ENCODE measurements around the gene UNC13C.
"Not testable (repeated sequence)": the region's sequence is repeated elsewhere in the genome, so short reads cannot be mapped to it uniquely, and the experiment has no call there.

Gene UNC13C

DNA sequence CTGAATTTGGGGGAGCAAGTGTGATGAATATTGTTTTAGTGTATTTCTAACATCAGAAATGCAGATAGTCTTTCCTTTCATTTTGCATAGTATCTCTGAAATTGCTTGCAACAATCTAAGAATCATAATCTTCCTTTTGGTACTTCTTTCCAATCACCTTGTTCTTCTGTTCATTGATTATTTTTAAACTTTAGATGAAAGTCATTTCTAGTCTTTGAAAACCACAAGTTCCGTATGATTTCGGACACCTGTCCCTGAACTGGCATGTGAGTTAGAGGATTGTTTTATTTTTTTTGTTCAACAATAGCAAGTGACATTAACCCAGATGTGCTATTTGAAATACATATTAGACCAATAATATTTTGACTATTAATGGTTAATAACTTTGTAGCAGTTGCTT, 329.7 kb downstream of the UNC13C start:
- no peak for DNase-seq

DNA sequence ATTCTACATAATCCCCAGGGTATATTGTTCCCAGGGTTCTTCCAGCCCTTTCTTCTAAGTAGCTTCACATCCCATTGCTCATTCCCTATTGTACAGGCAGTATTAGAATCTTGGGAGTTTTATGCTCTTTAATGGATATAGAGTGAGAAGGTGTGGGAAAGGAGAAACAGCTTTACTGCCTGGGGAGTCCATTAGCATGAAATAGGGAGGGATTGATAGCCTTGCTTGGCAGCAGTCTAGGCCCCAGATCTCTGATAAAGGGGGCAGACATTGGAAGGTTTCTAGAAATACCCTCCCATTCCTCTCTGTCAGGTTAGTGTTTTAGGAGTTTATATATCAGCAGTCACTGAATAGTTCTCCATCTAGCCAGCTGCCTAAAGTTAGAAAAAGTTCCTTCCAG, 334.3 kb downstream of the UNC13C start:
- DNase-seq = no peak

DNA sequence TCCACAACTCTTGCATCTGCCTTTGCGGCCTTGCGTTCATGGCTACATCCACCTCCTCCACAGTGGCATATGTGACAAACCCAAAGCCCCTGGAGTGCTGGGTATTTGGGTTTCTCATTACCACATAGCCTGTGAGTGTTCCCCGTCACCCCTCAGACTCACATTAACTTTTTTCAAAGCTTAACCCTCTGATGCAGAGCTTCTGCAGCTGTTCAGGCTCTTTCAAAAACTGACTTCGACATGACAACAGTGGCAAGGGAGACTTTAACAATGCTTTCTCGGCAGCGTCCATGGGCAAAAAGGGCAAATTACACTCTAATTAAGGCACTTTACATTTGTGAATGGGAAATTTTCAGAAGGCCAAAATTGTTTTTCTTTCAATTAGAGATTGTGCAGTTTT, 343.2 kb downstream of the UNC13C start:
- no peak for DNase-seq

DNA sequence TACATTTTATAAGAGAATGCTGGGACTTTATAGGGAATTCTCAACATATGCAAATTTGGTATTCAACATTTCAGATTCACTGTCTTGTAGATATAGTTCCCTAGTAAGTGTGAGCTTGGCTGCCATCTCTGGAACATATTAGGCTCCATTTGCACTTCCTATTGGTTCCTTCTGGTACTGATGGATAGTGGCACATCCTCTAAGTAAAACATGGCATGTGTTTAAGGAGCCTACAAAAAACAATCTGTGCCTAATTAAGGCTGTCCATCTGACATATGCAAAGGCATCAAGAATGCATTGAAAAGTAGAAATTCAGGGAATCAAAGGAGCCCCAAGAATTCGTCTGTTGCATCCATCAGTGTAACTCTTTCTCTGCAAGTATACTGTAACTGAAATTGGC, 344.1 kb downstream of the UNC13C start:
- DNase-seq = no peak

DNA sequence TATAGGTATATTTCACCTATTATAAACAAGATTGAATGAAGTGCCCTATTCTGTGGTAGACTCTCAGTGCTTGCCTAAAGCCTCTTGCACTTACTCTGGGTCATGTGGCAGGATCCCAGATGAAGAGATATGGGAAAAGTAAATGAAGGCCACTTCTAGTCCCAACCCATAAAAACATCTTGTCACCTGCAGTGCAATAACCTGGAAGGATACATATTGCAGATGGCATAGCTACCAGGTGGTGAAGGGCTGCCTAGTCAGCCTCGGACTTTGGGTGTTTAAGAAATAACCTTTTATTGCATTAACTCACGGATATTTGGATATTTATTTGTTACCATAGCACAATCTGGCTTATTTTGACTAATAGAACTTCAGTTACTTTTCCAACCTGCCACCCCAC, 367.1 kb downstream of the UNC13C start:
- no peak for DNase-seq

DNA sequence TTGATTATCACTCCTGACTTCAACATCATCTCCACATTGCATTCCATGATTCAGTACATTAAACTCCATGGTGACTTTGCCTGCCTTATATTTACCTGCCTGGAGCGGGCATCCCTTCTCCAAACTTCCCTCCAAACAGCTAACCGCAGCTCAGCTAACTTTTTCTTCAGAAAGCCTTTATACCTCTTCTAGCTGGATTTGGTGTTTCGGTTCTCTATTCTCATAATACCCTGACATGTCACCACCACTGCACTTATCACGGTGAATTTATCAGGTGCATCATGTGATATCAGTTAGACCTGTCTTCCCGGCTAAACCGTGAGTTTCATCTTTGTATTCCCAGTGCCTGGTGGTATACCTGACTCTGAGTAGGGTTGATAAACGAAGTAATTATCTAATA, 367.6 kb downstream of the UNC13C start:
- no peak for DNase-seq

DNA sequence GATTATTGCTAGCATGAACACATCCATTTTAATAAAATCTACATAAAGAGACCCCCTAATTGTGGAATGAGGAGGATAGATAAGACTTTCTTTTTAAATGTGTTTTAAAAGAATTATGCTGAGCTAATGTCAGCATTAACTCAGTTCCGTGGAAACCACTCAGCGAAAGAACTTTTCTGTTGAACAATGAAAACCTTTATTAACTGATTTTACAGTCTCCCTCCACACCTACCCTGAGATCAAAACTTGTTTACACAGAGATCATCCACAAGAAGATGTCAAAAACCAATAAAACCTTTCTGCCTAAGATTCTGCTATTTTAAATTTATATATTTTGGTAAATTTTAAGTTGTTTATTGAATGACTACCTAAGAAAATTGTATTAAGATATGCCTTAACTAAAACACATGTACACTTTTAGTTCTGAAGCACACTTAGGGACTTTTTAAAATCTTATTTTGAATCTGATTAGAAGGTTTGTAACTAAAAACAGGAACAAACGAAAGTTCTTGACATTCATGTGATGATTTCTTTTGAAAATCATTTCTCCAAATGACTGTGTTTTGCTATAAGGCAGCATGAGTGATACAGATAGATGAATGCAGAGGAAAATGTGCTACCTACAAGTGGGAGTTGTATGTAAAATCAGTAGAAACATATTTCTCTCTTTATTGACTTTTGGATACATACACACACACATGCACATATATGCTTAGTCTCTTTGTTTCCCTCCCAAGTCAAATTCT, 369.0 kb downstream of the UNC13C start:
- DNase-seq = no peak

DNA sequence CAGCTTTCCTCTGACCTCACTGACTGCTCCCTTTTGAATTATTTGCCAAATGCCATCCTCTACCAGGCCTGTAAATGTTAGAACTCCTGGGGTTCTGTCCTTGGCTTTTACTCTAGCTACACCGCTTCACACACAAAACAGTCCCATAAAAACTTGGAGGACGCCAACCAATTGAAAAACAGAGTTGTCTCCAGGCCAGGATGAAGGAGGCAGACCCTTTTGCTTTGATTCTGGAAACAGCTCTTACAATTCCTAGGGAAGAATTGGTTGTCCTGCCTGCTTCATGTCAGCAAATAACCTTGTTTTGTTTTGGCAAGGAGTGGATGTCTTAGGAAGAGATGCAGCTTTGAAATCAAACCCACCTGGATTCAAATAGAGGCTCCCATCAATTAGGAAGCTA, 375.5 kb downstream of the UNC13C start:
- no peak for DNase-seq

DNA sequence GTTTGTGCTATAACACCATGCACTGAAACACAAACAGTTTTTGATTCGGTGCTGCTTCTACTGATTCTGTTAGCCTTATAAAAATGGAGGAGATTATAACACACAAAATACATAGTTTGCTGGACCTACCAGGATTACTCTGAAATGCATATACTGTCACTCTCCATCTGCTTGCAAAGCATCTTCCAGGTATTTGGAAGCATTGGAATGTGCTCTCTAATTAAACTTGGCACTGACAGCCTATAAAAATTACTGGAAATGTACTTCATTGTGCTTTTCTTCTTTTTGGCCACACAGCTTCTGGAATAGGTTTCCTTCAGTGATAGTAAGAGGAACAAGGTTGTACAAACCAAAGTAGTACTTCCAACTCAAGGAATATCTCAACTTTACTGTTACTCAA, 376.1 kb downstream of the UNC13C start:
- no peak for DNase-seq

DNA sequence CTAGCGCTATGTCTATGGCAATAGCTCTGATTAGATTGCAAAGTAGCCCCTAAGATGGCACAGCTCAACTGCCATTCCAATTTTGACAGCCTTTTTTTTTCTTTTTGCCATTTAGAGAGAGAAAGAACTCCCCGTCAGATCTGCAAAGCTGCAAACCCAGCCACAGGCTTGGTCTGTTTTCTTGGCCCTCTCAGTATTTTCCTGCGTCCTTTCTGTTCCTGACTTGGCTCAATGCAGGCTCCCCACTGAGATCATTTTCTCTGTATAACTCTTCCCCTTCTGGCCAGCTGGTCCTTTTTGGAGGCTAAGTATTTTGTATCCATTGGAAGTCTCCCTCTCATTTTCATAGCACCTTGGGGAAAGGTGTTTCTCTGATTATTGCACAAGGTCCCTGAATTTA, 386.7 kb downstream of the UNC13C start:
- DNase-seq = no peak

DNA sequence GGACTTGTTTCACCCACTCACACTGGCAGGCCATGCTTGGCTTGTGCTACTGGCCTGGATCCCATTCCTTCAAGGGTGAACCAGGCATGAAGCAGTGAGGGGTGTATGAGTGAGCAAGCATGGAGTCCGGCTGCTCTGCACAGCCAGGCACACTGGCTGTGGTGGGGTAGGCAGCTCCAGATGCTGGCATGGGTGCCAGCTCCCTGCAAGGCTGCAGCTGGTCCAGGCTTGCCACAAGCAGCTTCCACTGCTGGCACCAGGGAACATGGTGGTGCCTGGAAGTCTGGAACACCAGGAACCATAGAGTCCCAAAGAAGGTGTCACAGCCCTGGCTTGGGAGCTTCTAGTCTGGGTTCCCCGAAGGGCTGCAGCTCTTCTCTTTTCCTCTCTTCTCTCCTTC, 395.1 kb downstream of the UNC13C start:
- DNase-seq = no peak

DNA sequence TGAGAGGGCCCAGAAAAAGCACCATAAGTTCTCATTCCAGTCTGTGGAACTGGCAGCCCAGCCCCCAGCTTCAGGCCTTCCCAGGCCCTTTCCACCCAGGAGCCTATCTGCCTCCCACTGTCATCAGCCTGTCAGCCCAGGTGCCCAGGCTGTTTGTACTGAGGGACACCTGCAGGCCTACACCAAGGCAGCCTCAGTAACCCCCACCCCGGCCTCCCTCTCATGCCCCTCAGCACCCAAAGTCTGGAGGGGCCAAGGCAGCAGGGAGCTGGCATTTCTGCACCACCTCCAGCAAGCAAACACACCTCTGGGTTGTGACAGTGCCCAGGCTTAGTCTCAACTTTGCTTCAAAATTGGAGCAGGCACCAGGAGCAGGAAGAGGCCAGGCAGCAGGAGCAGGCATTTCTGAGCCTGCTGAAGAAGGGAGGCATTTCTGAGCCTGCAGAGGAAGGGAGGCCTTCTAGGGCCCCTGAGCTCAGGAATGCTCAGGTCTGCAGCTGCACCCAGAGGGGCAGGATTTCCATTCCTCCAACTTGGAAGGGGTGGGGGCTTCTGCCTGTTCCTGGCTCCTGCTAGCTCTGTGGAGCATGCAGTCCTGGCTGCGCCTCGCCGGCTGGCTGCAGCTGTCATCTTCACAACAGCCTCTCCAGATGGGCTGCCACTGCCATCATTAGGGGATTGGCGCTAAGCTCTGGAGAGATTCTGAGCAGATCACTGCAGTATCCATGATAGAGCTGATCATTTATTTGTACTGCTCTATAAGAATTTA, 396.1 kb downstream of the UNC13C start:
- no peak for DNase-seq

DNA sequence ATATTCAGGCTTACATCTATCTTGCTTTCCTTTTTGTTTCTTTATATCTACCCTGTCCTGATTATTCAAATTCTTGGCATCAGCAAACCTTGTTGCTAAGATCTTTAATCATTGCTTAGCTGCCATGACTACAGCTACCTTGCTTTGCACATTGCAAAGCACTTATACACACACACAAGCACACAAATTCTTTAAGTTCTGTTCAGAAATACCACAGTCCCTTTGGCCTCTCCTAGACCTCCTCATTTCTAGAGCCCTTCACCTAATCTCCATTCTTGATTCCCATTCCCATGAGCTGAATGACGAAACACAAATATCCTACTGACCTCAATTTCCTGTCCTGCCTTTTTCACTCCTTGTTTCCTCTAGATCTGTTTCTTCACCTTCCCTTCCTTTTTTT, 409.6 kb downstream of the UNC13C start:
- no peak for DNase-seq

DNA sequence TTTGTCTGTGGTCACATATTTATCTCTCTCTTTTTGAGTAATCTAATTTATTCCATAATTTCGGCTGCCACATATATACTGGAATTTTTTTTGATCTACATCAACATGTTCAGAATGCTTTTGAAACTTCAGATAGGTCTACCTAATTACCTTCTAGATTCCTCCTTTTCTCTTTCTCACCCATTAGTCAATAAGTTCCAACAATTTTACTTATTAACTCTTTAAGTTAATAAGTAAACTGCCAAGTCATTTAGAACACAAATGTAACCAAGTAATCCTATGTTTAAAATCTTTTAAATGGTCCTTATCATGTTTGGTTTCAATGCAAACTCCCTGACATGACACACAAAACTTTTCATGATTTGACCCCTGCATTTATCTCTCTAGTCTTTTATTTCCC, 410.5 kb downstream of the UNC13C start:
- no peak for DNase-seq

DNA sequence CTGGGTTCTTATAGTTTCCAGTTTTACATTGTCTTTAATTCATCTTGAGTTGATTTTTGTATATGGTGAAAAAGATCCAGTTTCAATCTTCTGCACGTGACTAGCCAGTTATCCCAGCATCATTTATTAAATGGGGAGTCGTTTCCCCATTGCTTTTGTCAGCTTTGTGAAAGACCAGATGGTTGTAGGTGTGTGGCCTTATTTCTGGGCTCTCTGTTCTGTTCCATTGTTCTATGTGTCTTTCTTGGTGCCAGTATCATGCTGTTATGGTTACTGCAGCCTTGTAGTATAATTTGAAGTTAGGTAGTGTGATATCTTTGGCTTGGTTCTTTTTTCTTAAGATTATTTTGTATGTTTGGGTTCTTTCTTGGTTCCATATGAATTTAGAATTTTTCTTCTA, 432.2 kb downstream of the UNC13C start:
- no peak for DNase-seq

DNA sequence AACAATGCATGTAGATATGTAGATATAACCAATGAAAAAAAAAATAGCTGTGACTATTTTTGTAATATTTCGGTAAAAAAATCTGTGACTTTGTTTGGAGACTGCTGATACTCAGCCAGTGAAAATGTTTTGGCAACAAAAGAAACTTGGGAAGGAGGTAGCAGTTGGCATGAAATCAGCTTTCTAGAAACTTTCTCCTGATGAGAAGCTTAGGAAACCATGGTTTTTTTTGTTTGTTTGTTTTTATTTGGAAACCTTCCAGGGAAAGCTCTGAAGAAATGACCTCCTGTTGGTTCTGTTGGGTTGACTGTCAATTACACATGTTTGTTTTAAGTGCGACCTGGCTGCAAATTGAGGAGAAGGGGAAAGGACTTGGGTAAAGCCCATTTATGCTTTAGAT, 445.9 kb downstream of the UNC13C start:
- no peak for DNase-seq

DNA sequence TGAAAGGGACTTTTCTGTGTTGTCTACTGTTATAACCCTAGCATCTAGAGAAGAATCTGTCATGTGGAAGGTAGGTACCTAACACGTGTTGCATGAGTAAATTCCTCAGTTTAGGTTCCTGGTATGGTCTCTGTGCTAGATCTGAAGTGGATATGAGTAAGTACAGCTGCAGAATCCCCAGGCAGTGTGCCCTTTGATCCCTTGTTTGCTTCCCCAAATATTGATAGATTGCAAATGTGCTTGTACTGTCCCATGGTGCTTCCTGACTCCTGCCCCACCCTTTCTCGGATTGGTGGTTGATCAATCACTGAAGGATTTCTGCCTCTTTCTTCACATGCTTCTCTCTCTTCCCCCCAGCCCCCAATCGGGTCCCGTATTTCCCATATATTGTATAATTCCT, 450.4 kb downstream of the UNC13C start:
- DNase-seq = no peak

DNA sequence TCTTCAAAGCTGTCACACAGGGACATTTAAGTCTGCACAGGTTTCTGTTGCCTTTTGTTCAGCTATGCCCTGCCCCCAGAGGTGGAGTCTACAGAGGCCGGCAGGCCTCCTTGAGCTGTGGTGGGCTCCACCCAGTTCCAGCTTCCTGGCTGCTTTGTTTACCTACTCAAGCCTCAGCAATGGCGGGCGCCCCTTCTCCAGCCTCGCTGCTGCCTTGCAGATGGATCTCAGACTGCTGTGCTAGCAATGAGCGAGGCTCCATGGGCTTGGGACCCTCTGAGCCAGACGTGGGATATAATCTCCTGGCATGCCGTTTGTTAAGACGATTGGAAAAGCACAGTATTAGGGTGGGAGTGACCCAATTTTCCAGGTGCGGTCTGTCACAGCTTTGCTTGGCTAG, 472.0 kb downstream of the UNC13C start:
- not testable (repeated sequence) for DNase-seq

DNA sequence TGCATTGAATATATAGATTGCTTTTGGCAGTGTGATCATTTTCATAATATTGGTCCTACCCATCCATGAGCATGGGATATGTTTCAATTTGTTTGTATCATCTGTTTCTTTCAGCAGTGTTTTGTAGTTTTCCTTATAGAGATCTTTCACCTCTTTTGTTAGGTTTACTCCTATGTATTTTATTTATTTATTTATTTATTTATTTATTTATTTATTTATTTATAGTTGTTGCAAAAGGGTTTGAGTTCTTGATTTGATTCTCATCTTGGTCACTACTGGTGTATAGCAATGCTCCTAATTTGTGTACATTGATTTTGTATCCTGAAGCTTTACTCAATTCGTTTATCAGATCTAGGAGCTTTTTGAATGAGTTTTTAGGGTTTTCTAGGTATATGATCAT, 478.2 kb downstream of the UNC13C start:
- no peak for DNase-seq

DNA sequence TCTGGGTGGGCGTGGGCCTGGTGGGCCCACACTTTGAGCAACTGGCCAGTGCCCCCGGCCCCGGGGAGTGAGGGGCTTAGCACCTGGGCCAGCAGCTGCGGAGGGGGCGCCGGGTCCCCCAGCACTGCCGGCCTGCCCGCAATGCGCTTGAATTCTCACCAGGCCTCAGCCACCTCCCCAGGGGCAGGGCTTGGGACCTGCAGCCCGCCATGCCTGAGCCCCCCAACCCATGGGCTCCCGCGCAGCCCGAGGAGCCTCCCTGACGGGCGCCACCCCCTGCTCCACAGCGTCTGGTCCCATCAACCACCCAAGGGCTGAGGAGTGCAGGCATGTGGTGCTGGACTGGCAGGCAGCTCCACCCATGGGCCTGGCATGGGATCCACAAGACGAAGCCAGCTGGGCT, 484.3 kb downstream of the UNC13C start:
- DNase-seq = no peak

DNA sequence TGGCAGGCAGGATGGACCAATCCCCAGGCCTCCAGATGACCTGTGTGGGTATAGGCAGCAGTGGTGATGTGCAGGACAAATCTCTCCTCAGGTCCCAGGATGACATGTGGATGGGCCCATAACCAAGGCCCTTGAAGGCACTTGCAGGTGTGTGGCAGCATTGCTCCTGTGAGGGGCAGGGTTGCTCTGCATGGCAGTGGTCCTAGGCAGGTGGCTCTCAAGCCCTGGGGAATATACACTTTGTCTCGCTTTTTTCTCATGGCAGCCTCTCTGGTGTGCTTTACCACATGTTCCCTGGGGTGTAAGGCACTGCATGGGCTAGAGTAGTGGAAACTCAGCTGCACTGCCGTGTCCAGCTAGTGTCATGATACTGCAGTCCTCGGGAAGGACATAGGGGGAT, 503.6 kb downstream of the UNC13C start:
- DNase-seq = no peak

DNA sequence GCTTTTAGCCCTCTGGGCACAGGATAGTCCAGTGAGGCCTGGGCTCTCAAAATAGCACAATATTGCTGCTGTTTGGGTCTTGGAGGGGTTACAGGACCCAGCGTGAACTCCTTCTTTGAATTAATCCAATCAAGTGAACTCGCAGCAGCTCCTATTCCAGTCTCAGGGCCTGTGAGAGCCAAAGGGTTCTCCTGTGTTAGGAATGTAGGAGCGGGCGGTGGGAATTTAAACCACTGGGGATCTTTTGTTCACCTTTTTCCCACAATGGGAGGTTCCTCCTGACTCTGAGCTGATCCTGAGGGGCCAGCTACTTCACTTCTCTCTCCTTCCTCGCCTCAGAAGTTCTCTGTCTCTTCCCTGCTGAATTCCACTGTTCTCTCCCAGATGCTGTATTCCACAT, 504.0 kb downstream of the UNC13C start:
- DNase-seq = no peak

DNA sequence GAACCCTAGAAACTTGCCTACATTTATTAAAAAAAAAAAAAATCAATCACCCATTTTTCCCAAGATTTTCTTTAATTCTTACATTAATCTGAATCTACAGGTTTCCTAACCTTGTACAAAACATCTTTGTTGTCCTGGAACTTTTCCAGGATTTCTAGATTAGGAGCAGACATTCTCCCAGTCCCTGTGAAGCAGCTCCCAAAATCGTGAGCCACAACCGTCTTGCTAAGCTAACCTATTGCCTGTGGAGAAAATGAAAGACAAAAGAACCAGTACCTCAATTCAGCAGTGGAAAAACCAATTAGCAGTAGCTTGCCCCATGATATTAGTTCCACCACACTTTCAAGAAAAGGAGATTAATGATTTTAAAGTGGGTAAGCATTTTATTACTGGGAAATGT, 522.1 kb downstream of the UNC13C start:
- no peak for DNase-seq

DNA sequence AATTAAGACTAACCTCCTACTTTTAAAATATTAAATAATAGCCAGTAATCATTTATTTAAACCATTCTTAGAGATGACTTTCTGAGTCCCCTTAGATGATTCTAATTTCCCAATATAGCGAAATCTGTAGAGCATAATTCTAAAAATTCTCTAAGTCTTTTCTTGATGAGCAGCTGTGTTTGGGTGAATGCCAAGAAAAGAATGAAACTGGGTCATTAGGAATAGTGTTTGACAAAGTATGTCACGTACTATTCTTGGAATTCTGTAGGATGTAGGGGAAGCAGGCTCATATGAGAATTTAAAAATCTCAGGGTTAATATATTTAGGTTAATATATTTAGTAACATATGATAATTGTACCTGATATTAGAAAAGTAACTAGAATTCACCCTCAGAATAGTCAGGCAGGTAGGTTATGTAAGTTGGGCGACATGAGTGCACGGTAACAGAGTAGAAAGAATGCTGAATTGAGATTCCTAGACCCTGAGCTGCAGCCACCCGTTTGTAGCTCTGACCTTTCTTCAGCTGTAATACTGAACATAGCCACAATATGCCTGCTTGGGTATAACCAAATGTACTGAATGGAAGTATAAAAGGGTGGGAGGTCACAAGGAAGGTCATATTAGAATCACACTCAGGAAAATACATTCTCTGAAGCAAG, 524.3 kb downstream of the UNC13C start:
- DNase-seq = no peak

Measured in activated CD4-positive, alpha-beta T cell treated with anti-CD3 and anti-CD28 coated beads, Interleukin-2, amount 50 U/mL, for 48 hours (primary cell).